Suprapubic skin (tissue), 4 donors: ENCODE results near the gene UGT1A4.

Experiments used
- EP300 ChIP-seq: sonication (generic); formaldehyde crosslinking; IDR thresholded peaks from one replicate; pipeline ENCODE4 v1.6.1; 2017; ENCODE audit warnings: antibody characterized with exemption
- POLR2A ChIP-seq, 2 donors: fragments of 450-650 bp; IDR thresholded peaks; one replicate each; pipeline ENCODE4 v1.6.1; 2017; ENCODE audit warnings: antibody characterized with exemption in 2 of 2, mild to moderate bottlenecking in 2 of 2, moderate library complexity in 2 of 2
- POLR2AphosphoS5 ChIP-seq, 3 donors: sonication (generic); formaldehyde crosslinking; IDR thresholded peaks; one replicate each; pipeline ENCODE4 v1.6.1; 2017; ENCODE audit warnings: antibody characterized with exemption in 3 of 3
- TF ChIP-seq, protein P1 (sequence below), 2 donors: fragments of 200-600 bp in 1 of 2; fragments of 450-650 bp in 1 of 2; sonication (generic) in 1 of 2; IDR thresholded peaks; one replicate each; pipeline ENCODE4 v1.5.1; 2016 to 2019; ENCODE audit warnings: antibody characterized with exemption in 2 of 2, mild to moderate bottlenecking in 1 of 2, moderate library complexity in 1 of 2

GRCh38 chr2:233819884-233820773 lies 101.6 kb downstream of the UGT1A4 start:
- no peak for TF ChIP-seq EP300
- no peak for TF ChIP-seq POLR2A (IDR thresholded peaks at IDR 0.05)
- TF ChIP-seq, protein P1, sequence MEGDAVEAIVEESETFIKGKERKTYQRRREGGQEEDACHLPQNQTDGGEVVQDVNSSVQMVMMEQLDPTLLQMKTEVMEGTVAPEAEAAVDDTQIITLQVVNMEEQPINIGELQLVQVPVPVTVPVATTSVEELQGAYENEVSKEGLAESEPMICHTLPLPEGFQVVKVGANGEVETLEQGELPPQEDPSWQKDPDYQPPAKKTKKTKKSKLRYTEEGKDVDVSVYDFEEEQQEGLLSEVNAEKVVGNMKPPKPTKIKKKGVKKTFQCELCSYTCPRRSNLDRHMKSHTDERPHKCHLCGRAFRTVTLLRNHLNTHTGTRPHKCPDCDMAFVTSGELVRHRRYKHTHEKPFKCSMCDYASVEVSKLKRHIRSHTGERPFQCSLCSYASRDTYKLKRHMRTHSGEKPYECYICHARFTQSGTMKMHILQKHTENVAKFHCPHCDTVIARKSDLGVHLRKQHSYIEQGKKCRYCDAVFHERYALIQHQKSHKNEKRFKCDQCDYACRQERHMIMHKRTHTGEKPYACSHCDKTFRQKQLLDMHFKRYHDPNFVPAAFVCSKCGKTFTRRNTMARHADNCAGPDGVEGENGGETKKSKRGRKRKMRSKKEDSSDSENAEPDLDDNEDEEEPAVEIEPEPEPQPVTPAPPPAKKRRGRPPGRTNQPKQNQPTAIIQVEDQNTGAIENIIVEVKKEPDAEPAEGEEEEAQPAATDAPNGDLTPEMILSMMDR (IDR thresholded peaks at IDR 0.05), result no peak
- TF ChIP-seq POLR2AphosphoS5 (IDR thresholded peaks at IDR 0.05), result no peak
